Neural progenitor cell (in vitro differentiated cells): Measurements from ENCODE around the gene TPI1. TPM values are rescaled to one million over a fixed set of nuclear protein-coding genes. Genes with fewer than 3 reads are reported as not detected.

Experiments used
- DNase-seq: peaks from one replicate; pipeline ENCODE4 v3.0.0-alpha.2; 2016; ENCODE audit warnings: low spot score
- H2AFZ ChIP-seq: fragments of 200-600 bp; sonication (generic); replicated peaks from 2 replicates; pipeline ENCODE4 v1.6.1; 2016; ENCODE audit warnings: antibody characterized with exemption
- H3F3A ChIP-seq: fragments of 200-600 bp; sonication (generic); 2 replicates; pipeline ENCODE4 v1.6.1; 2016; ENCODE audit warnings: antibody characterized with exemption, low read depth
- H3K27ac ChIP-seq: fragments of 200-600 bp; sonication (generic); 2 replicates; pipeline ENCODE4 v1.5.1; 2016; ENCODE audit warnings: mild to moderate bottlenecking
- H3K27me3 ChIP-seq: fragments of 200-600 bp; sonication (generic); 2 replicates; pipeline ENCODE4 v1.6.1; 2016; ENCODE audit warnings: mild to moderate bottlenecking, moderate library complexity
- H3K36me3 ChIP-seq: fragments of 200-600 bp; sonication (generic); 2 replicates; pipeline ENCODE4 v1.5.1; 2016
- H3K4me1 ChIP-seq: fragments of 200-600 bp; sonication (generic); 2 replicates; pipeline ENCODE4 v1.6.1; 2016; ENCODE audit warnings: mixed run types
- H3K4me2 ChIP-seq: fragments of 200-600 bp; sonication (generic); 2 replicates; pipeline ENCODE4 v1.6.1; 2016
- H3K4me3 ChIP-seq: fragments of 200-600 bp; sonication (generic); 2 replicates; pipeline ENCODE4 v1.5.1; 2016
- H3K79me2 ChIP-seq: fragments of 200-600 bp; sonication (generic); 2 replicates; pipeline ENCODE4 v1.6.1; 2016; ENCODE audit warnings: low read depth
- H3K9ac ChIP-seq: fragments of 200-600 bp; sonication (generic); 2 replicates; pipeline ENCODE4 v1.6.1; 2016
- H3K9me3 ChIP-seq: fragments of 200-600 bp; sonication (generic); 2 replicates; pipeline ENCODE4 v1.5.1; 2016; ENCODE audit warnings: low read depth
- H4K20me1 ChIP-seq: fragments of 200-600 bp; sonication (generic); 2 replicates; pipeline ENCODE4 v1.6.1; 2016; ENCODE audit warnings: low read depth
- H3K27ac Mint-ChIP-seq: 3 replicates; pipeline ENCODE4 v1.8.0; 2021; ENCODE audit warnings: mixed read lengths
- H3K27me3 Mint-ChIP-seq: 2 replicates; pipeline ENCODE4 v1.8.0; 2022; ENCODE audit warnings: low read depth, mild to moderate bottlenecking, inconsistent platforms, moderate library complexity, mixed read lengths; ENCODE audit not compliant: insufficient read depth
- H3K36me3 Mint-ChIP-seq: 3 replicates; pipeline ENCODE4 v1.8.0; 2021; ENCODE audit warnings: mixed read lengths
- H3K4me1 Mint-ChIP-seq: 3 replicates; pipeline ENCODE4 v1.8.0; 2021; ENCODE audit warnings: mixed read lengths
- H3K4me3 Mint-ChIP-seq: 3 replicates; pipeline ENCODE4 v1.8.0; 2021; ENCODE audit warnings: mild to moderate bottlenecking, moderate library complexity, mixed read lengths
- H3K9me3 Mint-ChIP-seq: 3 replicates; pipeline ENCODE4 v1.8.0; 2020; ENCODE audit warnings: mixed read lengths
- CTCF ChIP-seq: fragments of 200-600 bp; sonication (generic); IDR thresholded peaks from 2 replicates; pipeline ENCODE4 v1.5.1; 2017; ENCODE audit warnings: antibody characterized with exemption, mild to moderate bottlenecking
- EZH2 ChIP-seq: fragments of 200-600 bp; sonication (generic); IDR thresholded peaks from 2 replicates; pipeline ENCODE4 v1.6.1; 2017; ENCODE audit warnings: antibody characterized with exemption, mild to moderate bottlenecking, moderate library complexity
- EZH2phosphoT487 ChIP-seq: fragments of 200-600 bp; sonication (generic); IDR thresholded peaks from 2 replicates; pipeline ENCODE4 v1.6.1; 2017; ENCODE audit warnings: antibody characterized with exemption
- total RNA-seq: library from RNA; depleted of rRNA; stranded (reverse); fragments of >200 nt; gene quantifications from 2 replicates; pipeline ENCODE4 v1.2.3, GENCODE V29; 2015; ENCODE audit warnings: low replicate concordance

The TPI1 gene
- total RNA-seq, 1 donor from 2014 or later, result 1,038 TPM

GRCh38 chr12:6851921-6852650, 15.2 kb upstream of the TPI1 start, which contains the start of gene USP5:
TSS of gene USP5 (plus strand) at chr12:6852150. CDS start at chr12:6852180, 30 bp downstream.
- peaks cover 32% of the 10 kb centered on the region for H4K20me1 ChIP-seq
- H3K9me3 ChIP-seq, result no peaks in the 10 kb centered on the region
- peak within 1 kb of the TSS; percentile 26 for H3K27ac ChIP-seq
- DNase-seq, result peak; percentile 100
- peak within 1 kb of the TSS; percentile 73 for H3K4me3 ChIP-seq
- H3K4me3 Mint-ChIP-seq, result peak within 1 kb of the TSS; percentile 93
- peaks cover 7% of the 10 kb centered on the region for H3K27me3 Mint-ChIP-seq
- peaks cover 41% of the 10 kb centered on the region for H3F3A ChIP-seq
- peaks cover 19% of the 10 kb centered on the region for H3K4me1 ChIP-seq
- peaks cover 32% of the 10 kb centered on the region for H3K36me3 Mint-ChIP-seq
- no peaks in the 10 kb centered on the region for H3K27me3 ChIP-seq
- no peaks in the 10 kb centered on the region for H3K36me3 ChIP-seq
- no peak within 1 kb of the TSS for H3K9ac ChIP-seq
- peaks cover 43% of the 10 kb centered on the region for H3K4me1 Mint-ChIP-seq
- no peaks in the 10 kb centered on the region for H3K9me3 Mint-ChIP-seq
- peak within 1 kb of the TSS; percentile 97 for H3K27ac Mint-ChIP-seq
- peak within 1 kb of the TSS; percentile 88 for H3K4me2 ChIP-seq
- peaks cover 54% of the 10 kb centered on the region for H3K79me2 ChIP-seq
- peak within 1 kb of the TSS; percentile 90 for H2AFZ ChIP-seq
- TF ChIP-seq EZH2phosphoT487 (no peak), EZH2 (no peak), CTCF (no peak)

GRCh38 chr12:6852651-6853354, 14.5 kb upstream of the TPI1 start:
- H3K4me1 ChIP-seq, result peaks cover 19% of the 10 kb centered on the region
- no peak overlapping the region for H2AFZ ChIP-seq
- TF ChIP-seq EZH2phosphoT487, result no peak
- TF ChIP-seq CTCF, result no peak
- TF ChIP-seq EZH2, result no peak
- H3K27ac ChIP-seq, result peak overlapping the region; percentile 2
- no peaks in the 10 kb centered on the region for H3K9me3 ChIP-seq
- H4K20me1 ChIP-seq, result peaks cover 32% of the 10 kb centered on the region
- peaks cover 54% of the 10 kb centered on the region for H3K79me2 ChIP-seq
- H3K36me3 ChIP-seq, result peaks cover 2% of the 10 kb centered on the region
- peaks cover 37% of the 10 kb centered on the region for H3K4me1 Mint-ChIP-seq
- H3K36me3 Mint-ChIP-seq, result peaks cover 30% of the 10 kb centered on the region
- peak overlapping the region; percentile 93 for H3K4me3 Mint-ChIP-seq
- H3K27me3 Mint-ChIP-seq, result peaks cover 7% of the 10 kb centered on the region
- peaks cover 34% of the 10 kb centered on the region for H3F3A ChIP-seq
- H3K9me3 Mint-ChIP-seq, result no peaks in the 10 kb centered on the region
- no peaks in the 10 kb centered on the region for H3K27me3 ChIP-seq
- H3K27ac Mint-ChIP-seq, result peak overlapping the region; percentile 74
- H3K9ac ChIP-seq, result no peak overlapping the region
- peak; percentile 64 for DNase-seq
- peak overlapping the region; percentile 73 for H3K4me3 ChIP-seq
- peak overlapping the region; percentile 82 for H3K4me2 ChIP-seq

- H3K36me3 Mint-ChIP-seq, result peaks cover 31% of the 10 kb centered on the region
- peak overlapping the region; percentile 93 for H3K4me3 Mint-ChIP-seq
- peak overlapping the region; percentile 82 for H3K4me2 ChIP-seq
- peak overlapping the region; percentile 8 for H3K27ac Mint-ChIP-seq
- H3K27me3 ChIP-seq, result no peaks in the 10 kb centered on the region
- H3F3A ChIP-seq, result peaks cover 28% of the 10 kb centered on the region
- no peak for TF ChIP-seq EZH2phosphoT487
- peaks cover 33% of the 10 kb centered on the region for H3K4me1 Mint-ChIP-seq
- H3K9me3 Mint-ChIP-seq, result no peaks in the 10 kb centered on the region
- DNase-seq, result no peak
- no peak overlapping the region for H2AFZ ChIP-seq
- peak overlapping the region; percentile 73 for H3K4me3 ChIP-seq
- peaks cover 32% of the 10 kb centered on the region for H4K20me1 ChIP-seq
- no peak overlapping the region for H3K27ac ChIP-seq
- H3K36me3 ChIP-seq, result peaks cover 4% of the 10 kb centered on the region
- peaks cover 7% of the 10 kb centered on the region for H3K27me3 Mint-ChIP-seq
- no peak overlapping the region for H3K9ac ChIP-seq
- H3K9me3 ChIP-seq, result no peaks in the 10 kb centered on the region
- H3K4me1 ChIP-seq, result peaks cover 19% of the 10 kb centered on the region
- peaks cover 51% of the 10 kb centered on the region for H3K79me2 ChIP-seq
Observed at GRCh38 chr12:6853626-6854025, 13.7 kb upstream of the TPI1 start.
